Esophagus muscularis mucosa (tissue), 3 donors: ENCODE data around the gene NTN1.

ENCODE experiments used
- POLR2AphosphoS5 ChIP-seq, 2 donors: sonication (generic); formaldehyde crosslinking; IDR thresholded peaks; one replicate each; pipeline ENCODE4 v1.6.1; 2017; ENCODE audit warnings: antibody characterized with exemption in 2 of 2
- TF ChIP-seq, protein P1 (sequence below), 3 experiments: fragments of 200-600 bp in 2 of 3; fragments of 450-650 bp in 1 of 3; sonication (generic) in 2 of 3; IDR thresholded peaks; one replicate each; pipeline ENCODE4 v1.5.1; 2017 to 2019; ENCODE audit warnings: antibody characterized with exemption in 3 of 3, mild to moderate bottlenecking in 2 of 3, moderate library complexity in 1 of 3

GRCh38 chr17:9283909-9284308, 262.6 kb downstream of the NTN1 start:
- TF ChIP-seq, protein P1, sequence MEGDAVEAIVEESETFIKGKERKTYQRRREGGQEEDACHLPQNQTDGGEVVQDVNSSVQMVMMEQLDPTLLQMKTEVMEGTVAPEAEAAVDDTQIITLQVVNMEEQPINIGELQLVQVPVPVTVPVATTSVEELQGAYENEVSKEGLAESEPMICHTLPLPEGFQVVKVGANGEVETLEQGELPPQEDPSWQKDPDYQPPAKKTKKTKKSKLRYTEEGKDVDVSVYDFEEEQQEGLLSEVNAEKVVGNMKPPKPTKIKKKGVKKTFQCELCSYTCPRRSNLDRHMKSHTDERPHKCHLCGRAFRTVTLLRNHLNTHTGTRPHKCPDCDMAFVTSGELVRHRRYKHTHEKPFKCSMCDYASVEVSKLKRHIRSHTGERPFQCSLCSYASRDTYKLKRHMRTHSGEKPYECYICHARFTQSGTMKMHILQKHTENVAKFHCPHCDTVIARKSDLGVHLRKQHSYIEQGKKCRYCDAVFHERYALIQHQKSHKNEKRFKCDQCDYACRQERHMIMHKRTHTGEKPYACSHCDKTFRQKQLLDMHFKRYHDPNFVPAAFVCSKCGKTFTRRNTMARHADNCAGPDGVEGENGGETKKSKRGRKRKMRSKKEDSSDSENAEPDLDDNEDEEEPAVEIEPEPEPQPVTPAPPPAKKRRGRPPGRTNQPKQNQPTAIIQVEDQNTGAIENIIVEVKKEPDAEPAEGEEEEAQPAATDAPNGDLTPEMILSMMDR (IDR thresholded peaks at IDR 0.05), result no peak
- TF ChIP-seq POLR2AphosphoS5 (IDR thresholded peaks at IDR 0.05), result no peak
